Stimulated activated CD4-positive, alpha-beta T cell treated with anti-CD3 and anti-CD28 coated beads, Interleukin-15, amount 100 ng/mL, for 48 hours (primary cell): ENCODE measurements around the gene MGAT5.
A peak's percentile ranks its signal among the peaks of the same experiment; 100 is the strongest.
"Not testable (repeated sequence)": the region's sequence is repeated elsewhere in the genome, so short reads cannot be mapped to it uniquely, and the experiment has no call there.

ENCODE experiments used
- DNase-seq, 2 donors: peaks; one replicate each; pipeline ENCODE4 v3.0.0-alpha.2; 2020; ENCODE audit warnings: low read depth in 2 of 2

Gene MGAT5

DNA sequence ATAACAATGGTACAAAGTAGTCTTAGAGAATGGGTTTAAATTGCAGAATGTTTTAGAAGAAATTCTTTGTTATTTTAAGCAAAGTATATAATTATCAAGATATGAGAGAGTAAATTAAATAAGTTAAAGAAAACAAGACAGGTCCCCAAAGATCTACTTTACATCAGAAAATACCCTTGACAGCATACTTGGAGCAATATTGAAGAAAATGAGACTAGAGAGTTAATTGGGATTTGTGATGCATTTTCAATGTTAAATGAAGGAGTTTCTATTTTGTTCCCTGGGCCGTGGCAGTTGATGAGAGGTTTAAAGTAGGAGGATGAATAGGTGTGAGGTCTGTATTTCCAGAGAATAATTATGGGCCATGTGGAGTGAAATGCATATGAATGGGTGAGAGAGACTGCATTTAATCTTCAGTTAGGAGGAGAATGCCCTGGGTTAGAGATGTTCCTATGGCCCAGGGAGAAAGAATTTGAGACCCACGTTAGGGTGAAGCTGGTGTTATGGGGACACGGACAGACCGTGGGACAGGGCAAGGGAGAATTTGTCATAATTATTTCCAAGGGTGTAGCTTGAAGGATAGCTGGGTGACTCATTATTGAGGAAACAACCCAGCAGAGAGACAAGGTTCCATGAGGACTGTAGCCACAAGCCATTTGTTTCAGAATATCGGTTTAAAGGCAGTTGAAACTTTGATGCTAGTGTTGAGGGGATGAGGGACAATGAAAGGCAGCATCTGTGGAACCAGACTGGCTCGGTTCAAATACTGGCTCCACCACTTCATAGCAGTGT lies 22.7 kb downstream of the MGAT5 start:
- no peak for DNase-seq

- DNase-seq = no peak
Observed at GRCh38 chr2:134277223-134277622, 23.4 kb downstream of the MGAT5 start.

DNA sequence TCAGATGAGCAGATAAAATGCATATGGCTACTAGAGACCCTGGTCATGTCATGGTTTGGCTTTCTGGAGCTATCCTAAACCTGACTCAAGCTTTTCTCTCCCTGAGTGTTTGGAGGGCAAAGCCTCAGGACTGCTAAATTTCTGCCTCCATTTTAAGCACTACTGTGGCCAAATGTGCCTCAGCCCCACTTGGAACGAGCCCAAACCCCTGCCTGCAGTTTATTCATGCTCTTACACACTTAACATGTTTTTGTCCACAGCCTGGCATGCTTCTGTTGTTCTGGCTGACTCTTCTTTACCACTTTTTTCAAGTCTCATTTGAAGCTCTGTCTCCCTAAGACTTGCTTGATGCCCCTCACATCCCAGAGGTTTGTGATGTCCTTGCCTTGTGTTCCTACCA lies 24.7 kb downstream of the MGAT5 start:
- no peak for DNase-seq

DNA sequence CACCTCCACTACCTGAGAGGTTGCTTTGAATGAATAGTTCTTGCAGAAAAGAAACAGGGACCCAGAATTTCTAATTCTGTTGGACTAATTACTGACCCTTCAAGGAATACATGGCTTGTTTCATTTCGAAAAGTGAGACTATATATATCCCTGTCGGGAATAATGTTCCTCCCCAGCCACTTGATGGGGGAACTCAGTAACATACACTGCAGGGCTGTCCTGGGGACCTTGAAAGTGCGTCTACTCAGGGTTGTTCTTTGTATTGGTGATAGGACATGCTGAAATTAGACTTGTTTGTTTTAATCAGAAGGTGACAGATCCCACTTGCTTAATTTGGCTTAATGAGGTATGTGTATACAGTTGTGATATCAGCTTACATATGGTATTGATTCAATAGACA lies 25.5 kb downstream of the MGAT5 start:
- no peak for DNase-seq

DNA sequence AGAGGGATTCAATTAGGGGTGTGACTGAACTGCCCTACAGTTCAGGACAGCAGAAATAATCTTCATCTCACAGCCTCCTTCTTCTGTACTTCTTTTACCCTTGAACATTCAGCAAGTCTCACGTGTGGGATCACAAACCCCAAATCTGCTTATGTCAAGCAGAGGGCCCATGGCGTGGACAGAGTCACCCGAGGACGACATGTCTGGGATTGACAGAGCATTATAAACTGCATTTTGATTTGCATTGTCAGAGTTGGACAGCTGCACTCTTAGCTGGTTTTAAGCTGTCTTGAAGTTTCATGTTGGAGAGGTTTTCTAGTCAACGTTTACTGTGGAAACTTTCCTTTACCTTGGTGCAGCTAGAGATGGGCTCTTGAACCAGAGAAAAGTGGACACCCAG lies 26.4 kb downstream of the MGAT5 start:
- DNase-seq = no peak

- DNase-seq = no peak
Observed at GRCh38 chr2:134280726-134281125, 26.9 kb downstream of the MGAT5 start.

GRCh38 chr2:134281815-134282419 lies 28.0 kb downstream of the MGAT5 start:
- no peak for DNase-seq

DNA sequence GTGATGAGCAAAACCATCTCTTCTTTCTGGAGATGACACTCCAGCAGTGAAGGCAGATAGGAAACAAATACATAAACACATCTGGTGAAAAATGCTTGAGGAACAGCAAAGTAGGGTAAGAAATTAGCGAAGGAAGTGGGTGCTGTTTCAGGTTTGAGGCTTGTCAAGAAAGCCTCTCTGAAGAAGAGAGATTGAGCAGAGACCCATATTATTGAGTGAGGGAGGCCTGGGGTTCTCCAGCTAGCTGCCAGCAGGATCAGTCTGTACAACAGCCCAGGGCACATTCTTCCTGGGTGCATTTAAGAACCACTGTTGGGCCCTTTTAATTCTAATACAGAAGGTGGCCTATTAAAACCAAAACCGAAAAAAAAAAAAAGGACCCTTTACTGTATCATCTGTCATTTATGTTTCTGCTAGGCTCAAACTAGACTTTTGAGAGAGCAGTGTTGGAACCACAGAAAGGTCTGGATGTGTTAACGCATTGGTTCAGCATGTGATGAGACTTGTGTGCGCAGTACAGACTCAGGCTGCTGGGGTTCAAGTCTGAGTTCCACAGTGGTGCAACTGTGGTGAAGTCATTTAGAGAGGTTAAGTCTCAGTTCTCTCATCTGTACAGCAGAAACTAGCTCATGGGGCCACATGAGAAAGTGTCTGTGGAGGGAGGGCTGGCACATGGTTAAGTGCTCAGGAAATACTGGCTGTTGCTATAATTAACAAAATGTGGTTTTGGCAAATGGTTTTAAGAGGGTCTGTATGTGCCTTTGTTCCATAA lies 28.9 kb downstream of the MGAT5 start:
- DNase-seq = peak; percentile 24 to 36

DNA sequence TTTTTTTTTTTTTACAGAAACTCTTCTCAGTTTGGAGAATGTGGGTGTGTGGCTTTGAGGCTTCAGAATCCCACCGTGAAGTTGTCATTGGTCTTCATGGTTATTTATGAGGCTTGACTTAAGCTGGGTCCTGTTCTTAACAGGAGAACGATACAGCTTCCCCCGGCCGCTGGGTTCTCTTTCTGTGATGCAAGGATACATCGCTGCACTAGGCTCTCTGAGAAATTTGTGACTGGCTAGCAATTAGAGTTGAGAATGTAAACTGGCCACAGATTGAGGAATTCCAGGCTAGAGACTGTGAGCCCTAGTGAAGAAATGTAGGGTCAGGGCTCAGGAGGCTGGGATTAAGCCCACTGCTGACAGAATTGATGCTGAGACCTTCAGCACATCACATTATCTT lies 29.8 kb downstream of the MGAT5 start:
- no peak for DNase-seq

- DNase-seq = no peak
Observed at GRCh38 chr2:134284119-134284670, 30.3 kb downstream of the MGAT5 start.

DNA sequence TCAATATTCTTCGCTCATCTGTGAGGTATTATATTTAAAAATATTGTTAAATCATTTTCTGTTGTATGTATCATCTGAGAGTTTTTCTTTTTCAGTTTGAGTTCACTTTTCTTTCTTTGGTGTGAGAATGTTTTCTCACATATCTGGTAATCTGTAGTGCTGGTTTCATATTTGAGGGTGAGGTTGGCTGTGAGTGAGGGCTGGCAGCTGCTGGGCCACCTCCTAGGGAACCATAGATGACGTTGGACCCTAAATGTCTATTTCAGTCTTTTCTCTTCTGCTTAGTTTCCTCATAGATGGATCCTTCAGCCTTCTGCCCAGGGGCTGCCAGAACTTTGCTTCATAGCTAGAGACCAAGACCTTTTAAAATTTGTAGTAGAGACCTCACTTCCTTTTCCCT lies 33.5 kb downstream of the MGAT5 start:
- no peak for DNase-seq

- no peak for DNase-seq
Observed at GRCh38 chr2:134288814-134289213, 34.9 kb downstream of the MGAT5 start.

GRCh38 chr2:134289225-134289624 lies 35.4 kb downstream of the MGAT5 start:
- no peak for DNase-seq

DNA sequence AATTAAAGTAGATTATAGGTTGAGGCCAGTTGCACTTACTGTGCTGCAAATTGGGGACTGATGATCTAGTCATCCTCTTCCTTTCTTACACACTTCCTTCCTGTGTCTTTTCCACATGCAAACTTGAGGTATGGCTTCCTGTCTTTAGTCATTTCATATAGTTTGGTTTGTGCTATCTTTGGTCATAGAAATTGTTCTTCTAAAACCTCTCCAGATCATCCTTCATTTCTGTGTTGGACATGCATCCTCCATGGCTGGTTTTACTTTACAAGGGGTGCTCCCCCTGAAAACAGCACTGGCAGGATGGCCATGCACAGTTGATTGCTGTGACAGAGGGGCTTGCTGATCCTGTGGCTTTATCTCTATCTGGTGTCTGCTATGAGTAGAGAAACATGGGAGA lies 36.5 kb downstream of the MGAT5 start:
- DNase-seq = no peak

DNA sequence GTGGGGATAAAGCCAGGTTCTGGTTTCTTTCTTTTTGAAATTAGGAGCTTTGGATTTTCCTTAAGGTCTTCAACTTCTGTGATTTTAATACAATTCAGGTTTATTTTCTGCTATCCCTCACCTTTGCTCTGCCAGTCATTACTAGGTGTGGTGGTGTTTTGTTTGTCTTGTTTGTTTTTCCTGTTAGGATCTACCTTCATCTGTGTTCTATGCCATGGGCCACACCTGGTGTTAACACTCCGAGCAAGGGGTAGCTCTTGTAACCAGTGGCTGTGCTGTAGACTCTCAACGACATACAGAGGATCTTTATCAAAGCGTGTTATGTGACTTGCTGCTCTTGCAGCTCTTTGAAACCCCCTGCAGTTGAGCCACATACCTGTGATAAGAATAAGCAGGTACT lies 38.6 kb downstream of the MGAT5 start:
- no peak for DNase-seq

DNA sequence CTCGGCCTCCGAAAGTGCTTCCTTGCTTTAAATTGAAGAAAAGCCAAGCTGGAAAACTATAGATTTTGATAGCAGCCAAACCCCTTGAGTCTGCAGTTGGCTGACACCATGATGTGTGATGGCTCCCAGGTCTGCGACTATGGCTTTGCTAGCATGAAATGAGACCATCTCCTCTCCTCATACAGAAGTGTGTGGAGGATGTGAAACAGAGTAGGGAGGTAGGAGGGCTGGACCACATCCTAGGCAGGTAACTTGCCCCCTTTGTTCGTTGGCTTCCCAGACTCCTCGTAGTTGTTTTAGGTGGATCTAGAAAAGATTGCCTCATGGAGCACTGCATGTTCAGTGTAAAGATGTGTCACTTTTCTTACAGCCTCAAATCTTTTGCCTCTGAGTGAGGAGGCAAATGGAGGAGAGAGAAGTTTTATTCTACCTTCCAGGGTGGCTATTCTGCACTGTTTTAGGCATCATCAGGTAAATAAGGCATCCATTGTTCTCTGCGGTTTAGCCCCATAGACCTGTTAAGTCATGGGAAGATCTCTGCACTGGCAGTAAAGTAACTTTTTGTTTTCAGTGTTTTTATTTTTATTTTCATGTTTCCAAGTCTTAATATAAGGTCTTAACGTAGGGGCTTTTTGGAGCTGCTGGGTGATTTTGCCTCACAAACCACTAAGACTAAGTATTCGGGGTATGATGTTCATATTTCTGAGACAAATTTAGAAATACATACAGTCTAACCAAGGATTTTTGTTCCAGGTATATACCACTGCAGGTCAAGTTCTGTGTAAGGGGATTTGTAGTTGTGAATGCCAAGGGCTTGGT lies 40.1 kb downstream of the MGAT5 start:
- no peak for DNase-seq

DNA sequence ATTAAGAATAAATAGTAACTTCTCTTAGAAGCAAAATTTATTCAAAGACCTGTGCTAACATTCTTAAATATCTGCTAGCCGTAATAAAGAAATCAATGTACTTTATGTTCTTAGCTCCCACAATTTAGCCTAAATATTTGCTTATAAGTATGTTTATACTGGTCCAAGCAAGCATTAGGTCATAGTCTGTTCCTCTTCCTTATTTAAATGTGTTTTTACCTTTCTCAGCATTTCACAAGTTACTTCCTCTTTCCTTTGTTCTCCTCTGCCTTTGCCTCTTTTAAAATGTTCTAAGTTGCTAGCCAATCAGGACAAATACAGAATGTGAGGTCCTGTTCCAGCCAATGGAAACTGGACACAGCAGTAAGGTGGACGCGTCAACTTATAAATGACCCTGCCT lies 40.7 kb downstream of the MGAT5 start:
- not testable (repeated sequence) for DNase-seq

DNA sequence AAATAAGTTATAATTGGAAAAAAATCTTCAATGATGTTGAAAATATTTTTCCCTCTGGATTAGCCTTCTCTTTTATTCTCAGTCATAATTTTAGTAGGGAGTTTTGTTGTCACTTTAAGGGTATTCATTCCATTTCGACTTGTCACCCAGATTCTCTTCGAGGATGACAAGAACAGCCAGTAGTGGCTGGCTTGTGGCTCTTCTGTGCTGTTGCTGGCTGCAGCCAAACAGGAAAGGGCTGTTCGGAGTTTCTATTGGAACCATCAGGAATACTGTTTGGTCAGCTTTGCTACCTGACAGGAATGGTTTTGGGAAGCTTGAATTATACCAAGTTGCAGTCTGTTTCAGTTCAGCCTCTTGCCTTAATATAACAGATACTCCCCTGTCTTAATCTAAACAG lies 41.6 kb downstream of the MGAT5 start:
- no peak for DNase-seq

- no peak for DNase-seq
Observed at GRCh38 chr2:134296301-134296700, 42.4 kb downstream of the MGAT5 start.

DNA sequence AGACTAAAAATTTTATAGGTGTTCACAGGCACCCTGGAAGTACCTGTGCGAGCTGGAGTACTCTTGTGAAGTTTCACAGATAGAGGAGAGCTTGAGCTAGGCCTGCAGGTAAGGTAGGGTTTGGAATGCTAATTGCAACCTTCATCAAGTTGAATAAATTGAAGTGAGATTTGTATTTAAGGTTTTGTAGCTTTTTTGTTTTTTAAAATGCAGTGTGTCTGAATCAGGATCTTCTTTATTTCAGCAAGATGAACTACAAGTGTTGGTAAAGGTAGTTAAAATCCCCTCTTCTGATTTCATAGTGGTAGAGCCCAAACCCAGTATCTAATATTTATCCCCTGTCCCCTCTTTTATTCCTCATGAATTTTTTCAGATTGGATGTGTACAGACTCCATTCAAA lies 45.5 kb downstream of the MGAT5 start:
- no peak for DNase-seq

DNA sequence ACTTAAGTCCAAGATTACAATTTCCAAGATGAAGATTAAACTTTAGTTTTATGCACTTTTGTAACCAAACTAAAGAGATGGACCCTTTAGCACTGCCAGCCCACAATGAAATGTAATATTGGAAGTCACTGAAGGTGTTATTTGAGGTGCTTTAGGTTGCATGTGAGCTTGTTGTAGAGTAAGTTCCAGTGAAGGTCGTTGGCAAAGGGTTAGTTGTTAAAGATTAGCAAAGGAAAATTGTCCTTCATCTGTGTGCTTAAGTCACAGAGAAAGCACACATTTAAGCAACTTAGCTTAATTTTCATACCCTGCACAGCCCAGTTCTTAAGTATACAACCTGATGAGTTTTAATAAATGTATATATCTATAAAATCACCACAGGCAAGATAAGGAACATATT lies 46.7 kb downstream of the MGAT5 start:
- DNase-seq = no peak
